ENCODE measurements around the gene PCDH15.

GRCh38 chr10:54614072-54614471, 187.0 kb downstream of the PCDH15 start:
- TF ChIP-seq CTCF (IDR thresholded peaks at IDR 0.05 in 2 of 3, conservative IDR thresholded peaks at IDR 0.05 in 1 of 3; ENCODE audit: insufficient read depth in 2 of 3, low read depth in 1 of 3, low read length in 3 of 3): no peak
- no peak for TF ChIP-seq NRF1 (conservative IDR thresholded peaks at IDR 0.05 in 1 of 2, IDR thresholded peaks at IDR 0.05 in 1 of 2)
- no peak for TF ChIP-seq MXI1 (IDR thresholded peaks at IDR 0.05; ENCODE audit: low read depth, low read length)
- no peak for TF ChIP-seq ZFX (CRISPR knock-in tag; IDR thresholded peaks at IDR 0.05)
- TF ChIP-seq DLX4 (CRISPR knock-in tag; IDR thresholded peaks at IDR 0.05): no peak
- TF ChIP-seq POLR2A (conservative IDR thresholded peaks at IDR 0.05): no peak
- TF ChIP-seq SMAD2 (IDR thresholded peaks at IDR 0.05; ENCODE audit: low read depth, low read length): no peak
- no peak for TF ChIP-seq FOXM1 (IDR thresholded peaks at IDR 0.05; ENCODE audit: low read depth)
- no peak for TF ChIP-seq FOXM1 (CRISPR knock-in tag; IDR thresholded peaks at IDR 0.05; ENCODE audit: low read depth)
- no peak for TF ChIP-seq ZKSCAN1 (IDR thresholded peaks at IDR 0.05; ENCODE audit: low read depth, low read length)
- no peak for TF ChIP-seq SIN3A (IDR thresholded peaks at IDR 0.05; ENCODE audit: borderline replicate concordance in 2 of 2, control insufficient read depth in 1 of 2, low read depth in 2 of 2, low read length in 2 of 2)
- TF ChIP-seq NR3C1 (CRISPR knock-in tag; IDR thresholded peaks at IDR 0.05): no peak
- TF ChIP-seq HDAC6 (IDR thresholded peaks at IDR 0.05; ENCODE audit: low read depth, low read length): no peak

All from K562 (cell line).